Sigmoid colon (tissue), 7 donors: Measurements from ENCODE around the gene ODF2. TPM values are rescaled to one million over a fixed set of nuclear protein-coding genes. Genes with fewer than 3 reads are reported as not detected.
A peak's percentile ranks its signal among the peaks of the same experiment; 100 is the strongest.

Source experiments
- DNase-seq: peaks from one replicate; pipeline ENCODE4 v3.0.0-alpha.2; 2019
- H3K27ac ChIP-seq, 4 donors: fragments of 200-600 bp; sonication (generic); one replicate each; pipeline ENCODE4 v1.5.1; 2016 to 2019; ENCODE audit warnings: mild to moderate bottlenecking in 1 of 4
- H3K27me3 ChIP-seq, 3 donors: fragments of 200-600 bp; sonication (generic); one replicate each; pipeline ENCODE4 v1.5.1; 2019; ENCODE audit warnings: mild to moderate bottlenecking in 1 of 3
- H3K36me3 ChIP-seq, 4 donors: fragments of 200-600 bp; sonication (generic); one replicate each; pipeline ENCODE4 v1.5.1; 2016 to 2019
- H3K4me1 ChIP-seq, 4 donors: fragments of 200-600 bp; sonication (generic); one replicate each; pipeline ENCODE4 v1.5.1; 2017 to 2019
- H3K4me3 ChIP-seq, 4 donors: fragments of 200-600 bp; sonication (generic); one replicate each; pipeline ENCODE4 v1.5.1; 2017 to 2019; ENCODE audit warnings: mild to moderate bottlenecking in 2 of 4, moderate library complexity in 1 of 4
- H3K9me3 ChIP-seq, 4 donors: fragments of 200-600 bp in 3 of 4; sonication (generic) in 3 of 4; one replicate each; pipeline versions ENCODE4 v1.5.1 to v1.6.1; 2013 to 2019
- EP300 ChIP-seq, 4 donors: sonication (generic); formaldehyde crosslinking; IDR thresholded peaks; one replicate each; pipeline ENCODE4 v1.6.1; 2017; ENCODE audit warnings: antibody characterized with exemption in 4 of 4
- POLR2A ChIP-seq, 2 donors: fragments of 450-650 bp; IDR thresholded peaks; one replicate each; pipeline ENCODE4 v1.6.1; 2016; ENCODE audit warnings: antibody characterized with exemption in 2 of 2, mild to moderate bottlenecking in 2 of 2, moderate library complexity in 2 of 2
- POLR2AphosphoS5 ChIP-seq, 4 donors: sonication (generic); formaldehyde crosslinking; IDR thresholded peaks; one replicate each; pipeline ENCODE4 v1.6.1; 2017; ENCODE audit warnings: antibody characterized with exemption in 4 of 4
- WGBS, 2 donors: extraction: QIAGEN DNeasy Blood & Tissue Kit; methylation state at CpG; one replicate each; pipeline ENCODE4 v1.1.7; 2013; 5-methylcytosine and 5-hydroxymethylcytosine counted together
- intact Hi-C: fragments of 100-400 bp; cut with DNase I; formaldehyde crosslinking; loops from one replicate; pipeline ENCODE4 v1.15.1; 2023
- polyA plus RNA-seq, 3 donors: library from polyadenylated mRNA; stranded (reverse); fragments of 200-250 nt; gene quantifications; one replicate each; pipeline ENCODE4 v1.2.3, GENCODE V29; 2013
- total RNA-seq, 4 donors: library from RNA; depleted of rRNA; stranded (reverse); fragments of >200 nt; gene quantifications; one replicate each; pipeline ENCODE4 v1.1.0, GENCODE V29; 2016
- TF ChIP-seq, protein P1 (sequence below), 4 experiments: fragments of 450-650 bp in 3 of 4; fragments of 200-600 bp in 1 of 4; IDR thresholded peaks; one replicate each; pipeline ENCODE4 v1.5.1; 2016 to 2019; ENCODE audit warnings: antibody characterized with exemption in 4 of 4, mild to moderate bottlenecking in 3 of 4, moderate library complexity in 2 of 4
- donor health status: healthy with polysubstance abuse.
- donor health status: Bipolar disorder and iron deficiency.
- donor health status: healthy.

Gene ODF2
- total and polyA plus RNA-seq, 7 donors: 4.6 to 28.2 (median 14.0) TPM

DNA sequence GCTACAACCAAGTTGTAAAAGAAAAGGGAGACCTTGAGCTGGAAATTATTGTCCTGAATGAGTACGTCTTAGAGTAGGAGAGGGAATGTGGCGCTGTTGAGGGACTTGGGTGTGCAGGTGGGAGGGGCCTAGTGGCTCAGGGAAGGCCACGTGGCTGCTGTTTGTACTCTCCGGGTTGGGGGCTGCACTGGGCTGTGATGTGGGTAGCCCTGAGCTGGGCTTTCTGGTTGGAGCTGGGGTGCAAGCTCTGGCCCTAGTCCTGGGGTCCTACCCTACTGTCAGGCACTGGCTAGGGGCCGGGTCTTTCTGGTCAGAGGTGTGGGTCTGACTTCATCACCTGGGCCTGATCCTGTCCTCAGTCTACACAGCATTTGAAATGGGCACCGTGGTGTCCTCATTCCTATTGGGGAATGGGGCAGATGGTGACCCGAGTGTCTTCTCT, 29.6 kb downstream of the ODF2 start:
- Histone ChIP-seq H3K9me3 (no peaks in the 10 kb centered on the region), H3K4me1 (no peaks in the 10 kb centered on the region), H3K27ac (no peak overlapping the region), H3K27me3 (no peaks in the 10 kb centered on the region), H3K36me3 (peaks cover 6 to 92% (median 28%) of the 10 kb centered on the region in 4 donors), H3K4me3 (no peak overlapping the region)
- no peak for DNase-seq
- TF ChIP-seq EP300 (IDR thresholded peaks at IDR 0.05) (no peak), POLR2A (IDR thresholded peaks at IDR 0.05) (no peak), POLR2AphosphoS5 (IDR thresholded peaks at IDR 0.05) (no peak)
- TF ChIP-seq, protein P1, sequence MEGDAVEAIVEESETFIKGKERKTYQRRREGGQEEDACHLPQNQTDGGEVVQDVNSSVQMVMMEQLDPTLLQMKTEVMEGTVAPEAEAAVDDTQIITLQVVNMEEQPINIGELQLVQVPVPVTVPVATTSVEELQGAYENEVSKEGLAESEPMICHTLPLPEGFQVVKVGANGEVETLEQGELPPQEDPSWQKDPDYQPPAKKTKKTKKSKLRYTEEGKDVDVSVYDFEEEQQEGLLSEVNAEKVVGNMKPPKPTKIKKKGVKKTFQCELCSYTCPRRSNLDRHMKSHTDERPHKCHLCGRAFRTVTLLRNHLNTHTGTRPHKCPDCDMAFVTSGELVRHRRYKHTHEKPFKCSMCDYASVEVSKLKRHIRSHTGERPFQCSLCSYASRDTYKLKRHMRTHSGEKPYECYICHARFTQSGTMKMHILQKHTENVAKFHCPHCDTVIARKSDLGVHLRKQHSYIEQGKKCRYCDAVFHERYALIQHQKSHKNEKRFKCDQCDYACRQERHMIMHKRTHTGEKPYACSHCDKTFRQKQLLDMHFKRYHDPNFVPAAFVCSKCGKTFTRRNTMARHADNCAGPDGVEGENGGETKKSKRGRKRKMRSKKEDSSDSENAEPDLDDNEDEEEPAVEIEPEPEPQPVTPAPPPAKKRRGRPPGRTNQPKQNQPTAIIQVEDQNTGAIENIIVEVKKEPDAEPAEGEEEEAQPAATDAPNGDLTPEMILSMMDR (IDR thresholded peaks at IDR 0.05): no peak
- intact Hi-C loops: no loop called here
- WGBS, 2 donors: 81 to 84% methylated on average over 7 of the region's 7 CpGs

DNA sequence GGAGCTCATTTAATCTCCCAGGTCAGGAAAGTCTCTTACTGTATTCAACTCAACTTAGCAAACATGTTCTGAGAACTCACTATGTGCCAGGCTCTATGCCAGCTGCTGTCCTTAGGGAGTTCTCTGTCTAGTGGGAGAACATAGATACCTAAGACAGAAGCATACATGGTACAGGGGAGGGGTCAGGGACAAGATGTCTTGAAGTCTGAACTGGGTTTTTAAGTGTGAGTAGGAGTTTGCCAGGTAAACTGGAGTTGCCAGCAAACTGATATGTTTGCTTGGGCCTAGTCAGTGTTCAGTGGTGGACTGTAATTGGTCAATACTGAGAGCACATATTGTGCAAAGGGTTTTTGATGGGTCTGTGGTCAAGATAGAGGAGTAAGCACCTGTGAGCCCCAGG, 30.4 kb downstream of the ODF2 start:
- intact Hi-C loops: no loop called here
- Histone ChIP-seq H3K4me3 (no peak overlapping the region), H3K36me3 (peaks cover 6 to 91% (median 28%) of the 10 kb centered on the region in 4 donors), H3K9me3 (no peaks in the 10 kb centered on the region), H3K4me1 (no peaks in the 10 kb centered on the region), H3K27me3 (no peaks in the 10 kb centered on the region), H3K27ac (no peak overlapping the region)
- TF ChIP-seq EP300 (IDR thresholded peaks at IDR 0.05) (no peak), POLR2A (IDR thresholded peaks at IDR 0.05) (no peak), POLR2AphosphoS5 (IDR thresholded peaks at IDR 0.05) (no peak)
- TF ChIP-seq, protein P1 (IDR thresholded peaks at IDR 0.05): no peak
- DNase-seq: no peak

DNA sequence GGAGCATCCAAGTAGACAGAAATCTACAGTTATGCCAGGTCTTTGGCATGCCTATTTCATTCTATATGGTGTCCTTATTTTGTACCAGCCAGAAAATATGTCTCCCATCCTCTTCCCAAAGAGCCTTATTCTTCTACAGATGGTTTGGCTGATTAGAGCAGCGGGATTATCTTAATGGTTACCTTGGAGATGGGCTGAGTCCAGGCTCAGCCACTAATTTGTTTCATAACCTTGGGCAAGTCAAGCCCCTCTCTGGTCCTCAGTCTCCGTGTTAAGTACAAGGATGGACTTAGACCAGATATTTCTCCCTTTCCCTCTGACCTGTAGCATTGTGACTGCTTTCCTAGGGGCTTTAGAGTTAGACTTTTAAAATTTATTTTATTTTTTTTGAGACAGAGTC, 37.6 kb downstream of the ODF2 start:
- intact Hi-C loops: no loop called here
- peaks cover 5 to 77% (median 13%) of the 10 kb centered on the region in 4 donors for H3K36me3 ChIP-seq
- no peak overlapping the region for H3K4me3 ChIP-seq
- WGBS, 2 donors: 94% methylated on average over 2 of the region's 2 CpGs
- no peaks in the 10 kb centered on the region for H3K9me3 ChIP-seq
- H3K27ac ChIP-seq: no peak overlapping the region
- TF ChIP-seq EP300 (IDR thresholded peaks at IDR 0.05): no peak
- TF ChIP-seq POLR2A (IDR thresholded peaks at IDR 0.05): no peak
- TF ChIP-seq POLR2AphosphoS5 (IDR thresholded peaks at IDR 0.05): no peak
- TF ChIP-seq, protein P1 (IDR thresholded peaks at IDR 0.05): no peak
- H3K4me1 ChIP-seq: no peaks in the 10 kb centered on the region
- peak; percentile 11 for DNase-seq
- H3K27me3 ChIP-seq: no peaks in the 10 kb centered on the region

DNA sequence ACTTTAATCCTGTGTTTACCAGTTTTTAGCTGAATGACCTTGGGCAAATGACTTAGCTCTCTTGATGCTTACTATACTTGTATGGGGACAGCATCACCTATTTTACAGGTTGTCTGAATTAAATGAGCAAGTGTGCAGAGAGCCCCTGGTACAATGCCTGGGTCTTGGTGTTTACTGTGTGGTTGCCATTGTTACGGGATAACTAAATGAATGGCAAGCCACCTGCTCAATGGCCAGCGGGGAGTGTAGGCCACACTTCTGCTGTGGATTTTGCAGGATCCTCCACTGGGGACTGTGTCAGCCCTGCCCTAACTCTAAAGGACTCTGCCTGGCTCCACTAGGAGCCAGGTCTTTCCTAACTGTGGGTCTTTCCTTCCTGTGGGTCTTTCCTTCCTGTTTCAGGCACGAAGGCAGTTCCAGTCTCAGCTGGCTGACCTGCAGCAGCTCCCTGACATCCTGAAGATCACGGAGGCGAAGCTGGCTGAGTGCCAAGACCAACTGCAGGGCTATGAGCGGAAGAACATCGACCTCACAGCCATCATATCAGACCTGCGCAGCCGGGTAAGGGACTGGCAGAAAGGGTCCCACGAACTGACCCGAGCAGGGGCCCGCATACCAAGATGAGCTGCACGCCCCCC, 38.4 kb downstream of the ODF2 start:
- peaks cover 5 to 77% (median 16%) of the 10 kb centered on the region in 4 donors for H3K36me3 ChIP-seq
- no peaks in the 10 kb centered on the region for H3K4me1 ChIP-seq
- no peaks in the 10 kb centered on the region for H3K27me3 ChIP-seq
- peak; percentile 74 for DNase-seq
- no peaks in the 10 kb centered on the region for H3K9me3 ChIP-seq
- H3K4me3 ChIP-seq: no peak overlapping the region
- H3K27ac ChIP-seq: peak overlapping the region in 2 of 4 donors; percentile 9 to 18
- TF ChIP-seq POLR2A (IDR thresholded peaks at IDR 0.05): no peak
- TF ChIP-seq, protein P1 (IDR thresholded peaks at IDR 0.05): no peak
- no peak for TF ChIP-seq EP300 (IDR thresholded peaks at IDR 0.05)
- no peak for TF ChIP-seq POLR2AphosphoS5 (IDR thresholded peaks at IDR 0.05)
- intact Hi-C loops: no loop called here
- WGBS, 2 donors: 36 to 40% methylated on average over 13 of the region's 13 CpGs

DNA sequence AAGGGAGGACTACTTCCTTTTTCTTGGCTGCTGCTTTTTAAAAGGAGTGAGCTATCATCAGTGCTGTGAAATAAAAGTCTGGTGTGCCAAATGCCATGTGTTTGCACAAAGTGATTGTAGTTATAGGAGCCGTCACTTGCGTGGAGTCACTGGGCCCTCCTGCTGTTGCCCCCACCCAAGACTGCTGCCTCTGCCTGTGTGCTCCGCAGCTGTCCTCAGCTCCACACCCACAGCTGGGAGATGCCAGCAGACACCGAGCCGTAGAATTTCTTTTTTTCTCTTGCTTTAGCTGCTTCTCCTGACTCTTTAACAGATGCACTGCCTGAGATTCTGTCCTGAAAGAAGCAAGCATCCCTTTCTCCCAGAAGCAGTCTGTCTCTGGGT, 38.9 kb downstream of the ODF2 start:
- 47 to 50% methylated on average over 5 of the region's 5 CpGs for WGBS, 2 donors
- intact Hi-C loops: no loop called here

More for the DNA sequence above, 38.9 kb downstream of the ODF2 start:
- Histone ChIP-seq H3K36me3 (peaks cover 5 to 77% (median 17%) of the 10 kb centered on the region in 4 donors), H3K27ac (peak overlapping the region in 2 of 4 donors; percentile 9 to 18), H3K9me3 (no peaks in the 10 kb centered on the region), H3K4me1 (no peaks in the 10 kb centered on the region), H3K27me3 (no peaks in the 10 kb centered on the region), H3K4me3 (no peak overlapping the region)
- DNase-seq: no peak
- TF ChIP-seq, protein P1 (IDR thresholded peaks at IDR 0.05): no peak
- TF ChIP-seq POLR2AphosphoS5 (IDR thresholded peaks at IDR 0.05): no peak
- no peak for TF ChIP-seq EP300 (IDR thresholded peaks at IDR 0.05)
- no peak for TF ChIP-seq POLR2A (IDR thresholded peaks at IDR 0.05)
